Keratinocyte (primary cell): Measurements from ENCODE around the gene DLGAP1. TPM values are rescaled to one million over a fixed set of nuclear protein-coding genes. Genes with fewer than 3 reads are reported as not detected.
A peak's percentile ranks its signal among the peaks of the same experiment; 100 is the strongest.

Experiments used
- DNase-seq: peaks from one replicate; pipeline ENCODE4 v3.0.0-alpha.2; 2011; ENCODE audit warnings: low read depth, missing footprints, low spot score
- FAIRE-seq: peaks from 2 replicates; lab custom pipeline; 2011; peaks lifted over from hg19 to GRCh38; lab: Jason Lieb, UNC
- H2AFZ ChIP-seq: 2 replicates; pipeline ENCODE4 v1.6.0; 2012; ENCODE audit warnings: low read length, control low read depth, inconsistent platforms; ENCODE audit not compliant: control insufficient read depth
- H3K27ac ChIP-seq: 2 replicates; pipeline ENCODE4 v1.5.1; 2011; ENCODE audit warnings: low read length; ENCODE audit not compliant: control insufficient read depth, insufficient read depth
- H3K27me3 ChIP-seq: 3 replicates; pipeline ENCODE4 v1.6.0; 2011; ENCODE audit warnings: low read length; ENCODE audit not compliant: control insufficient read depth, insufficient read depth; ENCODE audit errors: extremely low read depth
- H3K36me3 ChIP-seq, 2 experiments: 2 replicates in 1 of 2; 3 replicates in 1 of 2; pipeline ENCODE4 v1.5.1; 2011; ENCODE audit warnings: low read length in 2 of 2, mild to moderate bottlenecking in 1 of 2; ENCODE audit not compliant: control insufficient read depth in 2 of 2, insufficient read depth in 2 of 2; ENCODE audit errors: extremely low read depth in 1 of 2
- H3K4me1 ChIP-seq: 3 replicates; pipeline ENCODE4 v1.5.1; 2011; ENCODE audit warnings: low read length; ENCODE audit not compliant: control insufficient read depth, insufficient read depth; ENCODE audit errors: extremely low read depth
- H3K4me2 ChIP-seq: 3 replicates; pipeline ENCODE4 v1.6.0; 2011; ENCODE audit warnings: low read depth, low read length; ENCODE audit not compliant: control insufficient read depth, insufficient read depth; ENCODE audit errors: extremely low read depth
- H3K4me3 ChIP-seq, 3 experiments: fragments of 200-600 bp in 1 of 3; sonication (generic) in 1 of 3; 2 replicates in 2 of 3; 3 replicates in 1 of 3; pipeline ENCODE4 v1.5.1; 2011 to 2016; ENCODE audit warnings: low read length in 3 of 3, mild to moderate bottlenecking in 3 of 3, control low read depth in 2 of 3, inconsistent platforms in 1 of 3, low read depth in 1 of 3, mixed read lengths in 1 of 3, mixed run types in 1 of 3, moderate library complexity in 1 of 3; ENCODE audit not compliant: control insufficient read depth in 2 of 3, insufficient read depth in 2 of 3; ENCODE audit errors: extremely low read depth in 1 of 3
- H3K79me2 ChIP-seq: 2 replicates; pipeline ENCODE4 v1.6.0; 2012; ENCODE audit warnings: low read length; ENCODE audit not compliant: control insufficient read depth, insufficient read depth
- H3K9ac ChIP-seq: 3 replicates; pipeline ENCODE4 v1.6.0; 2011; ENCODE audit warnings: low read length; ENCODE audit not compliant: control insufficient read depth, insufficient read depth; ENCODE audit errors: extremely low read depth
- H3K9me1 ChIP-seq: 3 replicates; pipeline ENCODE4 v1.6.0; 2011; ENCODE audit warnings: low read length; ENCODE audit not compliant: control insufficient read depth, insufficient read depth; ENCODE audit errors: extremely low read depth
- H3K9me3 ChIP-seq: 2 replicates; pipeline ENCODE4 v1.5.1; 2012; ENCODE audit warnings: low read depth, low read length; ENCODE audit not compliant: control insufficient read depth
- H4K20me1 ChIP-seq: 3 replicates; pipeline ENCODE4 v1.6.0; 2011; ENCODE audit warnings: low read length; ENCODE audit not compliant: control insufficient read depth, insufficient read depth; ENCODE audit errors: extremely low read depth
- EZH2 ChIP-seq: IDR thresholded peaks from one replicate; pipeline ENCODE4 v1.6.1; 2012; ENCODE audit warnings: inconsistent platforms, mild to moderate bottlenecking, low read length, moderate library complexity
- dilution Hi-C: fragments of 300-500 bp; cut with MboI; formaldehyde crosslinking; loops from one replicate; pipeline ENCODE4 v1.7.0; 2020; ENCODE audit warnings: low sequenced_read_pairs; ENCODE audit not compliant: extremely low pct_ligation_motif_present
- polyA plus RNA-seq, 5 experiments: library from polyadenylated mRNA; depleted of rRNA in 3 of 5; stranded (reverse) in 3 of 5; stranded (forward) in 1 of 5; unstranded in 1 of 5; fragments of >200 nt; gene quantifications; 1 replicate in 1 of 5; 2 replicates in 3 of 5; 3 replicates in 1 of 5; pipeline versions ENCODE4 v1.2.1 to v1.2.3, GENCODE V29; 2011 to 2012; ENCODE audit warnings: missing spikeins in 2 of 5, low read depth in 1 of 5, low replicate concordance in 1 of 5
- small RNA-seq, 3 experiments: library from RNA; depleted of rRNA; stranded (forward); fragments of <200 nt; gene quantifications; one replicate each; pipeline ENCODE3, GENCODE V24; 2012; ENCODE audit warnings: low read depth in 3 of 3, low replicate concordance in 1 of 3; ENCODE audit not compliant: insufficient read length in 3 of 3
- TF ChIP-seq, protein P1 (sequence below), 3 experiments: IDR thresholded peaks in 1 of 3; conservative IDR thresholded peaks in 1 of 3; optimal IDR thresholded peaks in 1 of 3; 2 replicates in 2 of 3; 3 replicates in 1 of 3; pipeline versions ENCODE3 to v1.5.1; 2011; ENCODE audit warnings: low read length in 3 of 3, mild to moderate bottlenecking in 3 of 3, moderate library complexity in 2 of 3, control low read depth in 1 of 3, inconsistent platforms in 1 of 3; ENCODE audit not compliant: insufficient read depth in 2 of 3; ENCODE audit errors: extremely low read depth in 1 of 3

The DLGAP1 gene
- polyA plus RNA-seq, 1 donor (not counting 4 experiments of a cell fraction or from before 2014, with no cell fraction given) = not detected

DNA sequence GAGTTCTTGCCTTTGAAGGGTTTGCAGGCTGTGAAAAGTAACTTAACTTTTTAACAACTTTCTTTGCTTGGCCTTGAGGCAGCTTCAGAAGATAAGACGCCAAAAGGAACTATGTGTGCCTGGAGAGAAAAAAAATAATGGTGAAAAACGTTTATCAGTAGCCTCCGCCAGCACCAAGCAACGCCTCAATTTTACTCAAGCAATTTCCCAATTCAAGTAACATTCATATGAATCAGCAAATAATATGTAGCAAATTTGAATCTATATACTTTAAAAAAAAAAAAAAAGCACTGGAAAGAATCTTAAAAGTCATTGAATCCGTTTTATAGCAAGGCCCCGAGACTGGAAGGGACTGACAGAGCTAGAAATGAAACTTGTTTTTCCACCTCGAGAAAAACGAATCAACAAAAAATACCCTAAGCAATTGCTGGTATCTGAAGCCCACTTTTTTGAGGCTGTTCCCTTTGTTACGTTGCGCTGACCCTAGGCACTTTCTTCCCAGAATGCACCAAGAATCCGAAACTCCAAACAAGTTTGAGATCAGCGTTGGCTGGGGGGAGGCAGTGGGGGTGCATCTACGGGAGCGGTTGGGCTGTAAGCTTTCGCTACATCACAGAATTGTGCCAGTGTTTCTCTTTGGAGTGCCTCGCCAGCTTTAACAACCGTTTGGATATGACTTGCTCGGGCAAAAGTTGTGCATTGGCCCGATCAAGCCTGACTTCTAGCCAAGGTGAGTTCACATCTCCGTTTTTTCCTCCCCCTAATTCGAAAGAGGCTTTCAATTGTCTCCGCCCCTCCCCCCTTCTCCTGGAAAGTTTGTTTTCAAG lies 1007.8 kb downstream of the DLGAP1 start:
- peaks cover 23% of the 10 kb centered on the region for H3K79me2 ChIP-seq
- H3K4me1 ChIP-seq = peaks cover 17% of the 10 kb centered on the region
- FAIRE-seq (no peak), DNase-seq (no peak)
- H3K27me3 ChIP-seq = no peaks in the 10 kb centered on the region
- no peaks in the 10 kb centered on the region for H3K36me3 ChIP-seq
- H3K9me1 ChIP-seq = no peaks in the 10 kb centered on the region
- H4K20me1 ChIP-seq = no peaks in the 10 kb centered on the region
- H2AFZ ChIP-seq = peak overlapping the region; percentile 87
- H3K9ac ChIP-seq = peak overlapping the region; percentile 100
- peak overlapping the region; percentile 100 for H3K4me2 ChIP-seq
- dilution Hi-C loops = no loop called here
- H3K4me3 ChIP-seq = peak overlapping the region; percentile 48 to 85 (median 82)
- TF ChIP-seq, protein P1, sequence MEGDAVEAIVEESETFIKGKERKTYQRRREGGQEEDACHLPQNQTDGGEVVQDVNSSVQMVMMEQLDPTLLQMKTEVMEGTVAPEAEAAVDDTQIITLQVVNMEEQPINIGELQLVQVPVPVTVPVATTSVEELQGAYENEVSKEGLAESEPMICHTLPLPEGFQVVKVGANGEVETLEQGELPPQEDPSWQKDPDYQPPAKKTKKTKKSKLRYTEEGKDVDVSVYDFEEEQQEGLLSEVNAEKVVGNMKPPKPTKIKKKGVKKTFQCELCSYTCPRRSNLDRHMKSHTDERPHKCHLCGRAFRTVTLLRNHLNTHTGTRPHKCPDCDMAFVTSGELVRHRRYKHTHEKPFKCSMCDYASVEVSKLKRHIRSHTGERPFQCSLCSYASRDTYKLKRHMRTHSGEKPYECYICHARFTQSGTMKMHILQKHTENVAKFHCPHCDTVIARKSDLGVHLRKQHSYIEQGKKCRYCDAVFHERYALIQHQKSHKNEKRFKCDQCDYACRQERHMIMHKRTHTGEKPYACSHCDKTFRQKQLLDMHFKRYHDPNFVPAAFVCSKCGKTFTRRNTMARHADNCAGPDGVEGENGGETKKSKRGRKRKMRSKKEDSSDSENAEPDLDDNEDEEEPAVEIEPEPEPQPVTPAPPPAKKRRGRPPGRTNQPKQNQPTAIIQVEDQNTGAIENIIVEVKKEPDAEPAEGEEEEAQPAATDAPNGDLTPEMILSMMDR (optimal IDR thresholded peaks at IDR 0.05 in 1 of 3, IDR thresholded peaks at IDR 0.05 in 1 of 3, conservative IDR thresholded peaks at IDR 0.05 in 1 of 3; ENCODE audit: extremely low read depth in 1 of 3, insufficient read depth in 2 of 3, low read length in 3 of 3) = no peak
- no peak for TF ChIP-seq EZH2
- peak overlapping the region; percentile 100 for H3K27ac ChIP-seq
- no peaks in the 10 kb centered on the region for H3K9me3 ChIP-seq

Small RNAs within 50 kb of the gene (small RNA-seq; reads per million reads assigned to genes)
- gene AP005208.1 = 0 reads per million in 3 experiments
- 0 reads per million in 3 experiments for gene AP005403.1
- gene MIR6718 = 0 reads per million in 3 experiments
- gene RN7SL39P = 0 reads per million in 3 experiments
- 0 reads per million in 3 experiments for gene RNU6-831P
